ENCODE measurements around the gene MAP3K5.
A peak's percentile ranks its signal among the peaks of the same experiment; 100 is the strongest.

Gene MAP3K5

GRCh38 chr6:136684466-136684865 is 107.8 kb downstream of the MAP3K5 start:
- DNase-seq (ENCODE audit: low spot score): no peak

GRCh38 chr6:136683209-136683941 is 108.9 kb downstream of the MAP3K5 start:
- DNase-seq (ENCODE audit: low spot score): no peak

- no peak for DNase-seq (ENCODE audit: low spot score)
Observed at GRCh38 chr6:136682292-136682691, 110.0 kb downstream of the MAP3K5 start.

- no peak for DNase-seq (ENCODE audit: low spot score)
Observed at GRCh38 chr6:136677822-136678221, 114.5 kb downstream of the MAP3K5 start.

- DNase-seq (ENCODE audit: low spot score): no peak
Observed at GRCh38 chr6:136677344-136677743, 114.9 kb downstream of the MAP3K5 start.

GRCh38 chr6:136676075-136676474 is 116.2 kb downstream of the MAP3K5 start:
- no peak for DNase-seq (ENCODE audit: low spot score)

- no peak for DNase-seq (ENCODE audit: low spot score)
Observed at GRCh38 chr6:136673571-136673970, 118.7 kb downstream of the MAP3K5 start.

GRCh38 chr6:136672144-136672543 is 120.1 kb downstream of the MAP3K5 start:
- DNase-seq (ENCODE audit: low spot score): no peak

- DNase-seq (ENCODE audit: low spot score): no peak
Observed at GRCh38 chr6:136669299-136669699, 123.0 kb downstream of the MAP3K5 start.

- DNase-seq (ENCODE audit: low spot score): no peak
Observed at GRCh38 chr6:136668571-136668970, 123.7 kb downstream of the MAP3K5 start.

GRCh38 chr6:136666041-136666440 is 126.2 kb downstream of the MAP3K5 start:
- DNase-seq (ENCODE audit: low spot score): no peak

- no peak for DNase-seq (ENCODE audit: low spot score)
Observed at GRCh38 chr6:136662347-136663237, 129.7 kb downstream of the MAP3K5 start.

GRCh38 chr6:136660727-136661126 is 131.6 kb downstream of the MAP3K5 start:
- no peak for DNase-seq (ENCODE audit: low spot score)

GRCh38 chr6:136659991-136660499 is 132.2 kb downstream of the MAP3K5 start:
- no peak for DNase-seq (ENCODE audit: low spot score)

- no peak for DNase-seq (ENCODE audit: low spot score)
Observed at GRCh38 chr6:136658711-136659110, 133.6 kb downstream of the MAP3K5 start.

- DNase-seq (ENCODE audit: low spot score): no peak
Observed at GRCh38 chr6:136657666-136658065, 134.6 kb downstream of the MAP3K5 start.

- DNase-seq (ENCODE audit: low spot score): no peak
Observed at GRCh38 chr6:136656121-136656520, 136.2 kb downstream of the MAP3K5 start.

- DNase-seq (ENCODE audit: low spot score): no peak
Observed at GRCh38 chr6:136655239-136656014, 136.8 kb downstream of the MAP3K5 start.

- DNase-seq (ENCODE audit: low spot score): no peak
Observed at GRCh38 chr6:136654086-136654485, 138.2 kb downstream of the MAP3K5 start.

GRCh38 chr6:136652656-136653055 is 139.6 kb downstream of the MAP3K5 start:
- DNase-seq (ENCODE audit: low spot score): no peak

GRCh38 chr6:136651982-136652381 is 140.3 kb downstream of the MAP3K5 start:
- DNase-seq (ENCODE audit: low spot score): no peak

GRCh38 chr6:136647363-136647852 is 144.9 kb downstream of the MAP3K5 start:
- DNase-seq (ENCODE audit: low spot score): peak; percentile 80
